Spleen (tissue), 7 donors: Measurements from ENCODE around the gene GGNBP2.

Experiments used
- CTCF ChIP-seq, 11 experiments: fragments of 200-600 bp in 7 of 11; fragments of 450-650 bp in 4 of 11; sonication (generic) in 4 of 11; IDR thresholded peaks in 8 of 11; conservative IDR thresholded peaks in 3 of 11; 1 replicate in 7 of 11; 2 replicates in 4 of 11; pipeline versions ENCODE4 v1.4.0 to v1.8.0; 2016 to 2021; ENCODE audit warnings: antibody characterized with exemption in 11 of 11, inconsistent platforms in 4 of 11, mild to moderate bottlenecking in 1 of 11
- POLR2A ChIP-seq, 3 donors: fragments of 450-650 bp; IDR thresholded peaks; one replicate each; pipeline ENCODE4 v1.5.1; 2017; ENCODE audit warnings: antibody characterized with exemption in 3 of 3, mild to moderate bottlenecking in 1 of 3
- donor health status: DM: no; HTN: no; CAD: no; lungs with moderate emphysema.
- donor health status: DM: no; HTN: no; CAD: no.
- donor health status: DM: no; HTN: no; CAD: no.

- TF ChIP-seq POLR2A (IDR thresholded peaks at IDR 0.05) (no peak), CTCF (IDR thresholded peaks at IDR 0.05 in 8 of 11, conservative IDR thresholded peaks at IDR 0.05 in 3 of 11) (no peak)
Measured at GRCh38 chr17:36614933-36615332, 70.2 kb downstream of the GGNBP2 start.
